ENCODE results near the gene XRN2. TPM values are rescaled to one million over a fixed set of nuclear protein-coding genes. Genes with fewer than 3 reads are reported as not detected.

XRN2 gene
- total RNA-seq, 4 donors from 2014 or later, result 60.5 to 116 (median 68.6) TPM

GRCh38 chr20:21436205-21436604 is 133.1 kb downstream of the XRN2 start:
- TF ChIP-seq CTCF (IDR thresholded peaks at IDR 0.05), result no peak
- DNase-seq (ENCODE audit: low spot score) (no peak), ATAC-seq (ENCODE audit: low FRiP score) (no peak)

GRCh38 chr20:21437248-21437647 is 134.1 kb downstream of the XRN2 start:
- DNase-seq (ENCODE audit: low spot score), result no peak
- no peak for TF ChIP-seq CTCF (IDR thresholded peaks at IDR 0.05)
- ATAC-seq (ENCODE audit: low FRiP score), result no peak

GRCh38 chr20:21437816-21438215 is 134.7 kb downstream of the XRN2 start:
- TF ChIP-seq CTCF (IDR thresholded peaks at IDR 0.05), result no peak
- no peak for ATAC-seq (ENCODE audit: low FRiP score)
- DNase-seq (ENCODE audit: low spot score), result no peak

Small RNAs within 50 kb of the gene (small RNA-seq; reads per million reads assigned to genes)
- gene RN7SKP140, result not detected

Other genes with a start within 250 kb of the XRN2 start
- gene LINC00237, start 197.0 kb upstream of the XRN2 start, total RNA-seq, result not detected
- 10 to 100 TPM; 19.1 to 33.7 (median 23.7) TPM for gene KIZ, start 177.2 kb upstream of the XRN2 start, total RNA-seq
- not detected for gene NKX2-4, start 94.2 kb downstream of the XRN2 start, total RNA-seq
- gene NKX2-2, start 210.7 kb downstream of the XRN2 start, total RNA-seq, result not detected